ENCODE results near the gene OR52R1. TPM values are rescaled to one million over a fixed set of nuclear protein-coding genes. Genes with fewer than 3 reads are reported as not detected.

The OR52R1 gene
- total and polyA plus RNA-seq, 2 donors (not counting 1 experiment from before 2014, with no cell fraction given), result not detected

- Mint-ChIP-seq H3K4me1 (no peaks in the 10 kb centered on the region), H3K9me3 (ENCODE audit: insufficient read depth) (no peaks in the 10 kb centered on the region), H3K27ac (no peak overlapping the region), H3K4me3 (no peak overlapping the region), H3K27me3 (peaks cover 3% of the 10 kb centered on the region)
- H3K9me3 ChIP-seq (ENCODE audit: control extremely low read depth in 1 of 3, control insufficient read depth in 2 of 3, insufficient read depth in 1 of 3, low read length in 2 of 3), result no peaks in the 10 kb centered on the region
- POLR2A ChIA-PET, result no interaction called here
- ATAC-seq (ENCODE audit: low read depth), result no peak
- H3K27ac ChIP-seq (ENCODE audit: low read length in 2 of 2), result no peak overlapping the region
- no peak for DNase-seq
- no peaks in the 10 kb centered on the region for H4K20me1 ChIP-seq (ENCODE audit: control insufficient read depth, insufficient read depth, low read length, poor library complexity, severe bottlenecking)
- H3K4me1 ChIP-seq (ENCODE audit: control insufficient read depth in 2 of 2, insufficient read depth in 2 of 2, low read length in 2 of 2), result no peaks in the 10 kb centered on the region
- H3K79me2 ChIP-seq (ENCODE audit: control insufficient read depth, insufficient read depth, low read length), result no peaks in the 10 kb centered on the region
- H2AFZ ChIP-seq (ENCODE audit: insufficient read depth, low read depth, low read length, poor library complexity, severe bottlenecking), result no peak overlapping the region
- no peak overlapping the region for H3K4me2 ChIP-seq (replicated peaks; ENCODE audit: low read depth, low read length, poor library complexity, severe bottlenecking)
- intact Hi-C loops (cut with micrococcal nuclease), result no loop called here
- 77% methylated on average over 4 of the region's 6 CpGs for WGBS (ENCODE audit: insufficient coverage)
- H3K36me3 ChIP-seq (replicated peaks in 1 of 2; ENCODE audit: control extremely low read depth in 1 of 2, control insufficient read depth in 1 of 2, extremely low read depth in 1 of 2, insufficient read depth in 2 of 2, low read length in 1 of 2), result no peaks in the 10 kb centered on the region
- no peak overlapping the region for H3K4me3 ChIP-seq (ENCODE audit: control extremely low read depth in 1 of 5, extremely low read depth in 1 of 5, insufficient read depth in 1 of 5, low read depth in 2 of 5, low read length in 4 of 5)
- CTCF ChIA-PET, result no interaction called here
- no peak overlapping the region for H3K9ac ChIP-seq (ENCODE audit: low read length)
- TF ChIP-seq, protein P1, sequence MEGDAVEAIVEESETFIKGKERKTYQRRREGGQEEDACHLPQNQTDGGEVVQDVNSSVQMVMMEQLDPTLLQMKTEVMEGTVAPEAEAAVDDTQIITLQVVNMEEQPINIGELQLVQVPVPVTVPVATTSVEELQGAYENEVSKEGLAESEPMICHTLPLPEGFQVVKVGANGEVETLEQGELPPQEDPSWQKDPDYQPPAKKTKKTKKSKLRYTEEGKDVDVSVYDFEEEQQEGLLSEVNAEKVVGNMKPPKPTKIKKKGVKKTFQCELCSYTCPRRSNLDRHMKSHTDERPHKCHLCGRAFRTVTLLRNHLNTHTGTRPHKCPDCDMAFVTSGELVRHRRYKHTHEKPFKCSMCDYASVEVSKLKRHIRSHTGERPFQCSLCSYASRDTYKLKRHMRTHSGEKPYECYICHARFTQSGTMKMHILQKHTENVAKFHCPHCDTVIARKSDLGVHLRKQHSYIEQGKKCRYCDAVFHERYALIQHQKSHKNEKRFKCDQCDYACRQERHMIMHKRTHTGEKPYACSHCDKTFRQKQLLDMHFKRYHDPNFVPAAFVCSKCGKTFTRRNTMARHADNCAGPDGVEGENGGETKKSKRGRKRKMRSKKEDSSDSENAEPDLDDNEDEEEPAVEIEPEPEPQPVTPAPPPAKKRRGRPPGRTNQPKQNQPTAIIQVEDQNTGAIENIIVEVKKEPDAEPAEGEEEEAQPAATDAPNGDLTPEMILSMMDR (IDR thresholded peaks at IDR 0.05), result no peak
- TF ChIP-seq EZH2 (IDR thresholded peaks at IDR 0.05; ENCODE audit: borderline replicate concordance, insufficient read depth, low read depth, low read length, poor library complexity, severe bottlenecking), result no peak
- no peaks in the 10 kb centered on the region for H3K27me3 ChIP-seq (replicated peaks in 1 of 4; ENCODE audit: control extremely low read depth in 1 of 4, control insufficient read depth in 3 of 4, insufficient read depth in 4 of 4, low read length in 3 of 4)
These were observed 5.6 kb downstream of the OR52R1 start for GRCh38 chr11:4798427-4799183.

DNA sequence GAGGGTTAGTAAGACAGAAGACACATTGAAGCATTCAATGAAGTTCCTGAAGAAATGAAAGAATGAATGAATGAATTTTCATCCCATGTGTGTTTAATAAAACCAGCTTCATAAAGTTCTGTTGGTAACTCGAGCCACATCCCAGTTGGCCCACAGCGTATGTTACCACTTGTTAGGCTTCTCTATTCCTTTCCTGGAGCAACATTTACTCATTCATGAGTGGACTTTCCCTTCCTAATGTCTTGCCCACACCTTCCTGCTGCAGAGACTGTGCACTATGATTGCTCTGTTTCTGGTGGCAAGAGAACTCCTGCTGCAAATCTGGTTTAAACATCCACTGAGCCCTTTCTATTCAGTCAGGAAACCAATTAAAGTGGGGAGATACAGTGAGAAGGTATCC, 7.0 kb downstream of the OR52R1 start:
- Mint-ChIP-seq H3K4me3 (no peak overlapping the region), H3K4me1 (no peaks in the 10 kb centered on the region), H3K27me3 (peaks cover 6% of the 10 kb centered on the region), H3K27ac (no peak overlapping the region), H3K9me3 (ENCODE audit: insufficient read depth) (no peaks in the 10 kb centered on the region)
- no peaks in the 10 kb centered on the region for H4K20me1 ChIP-seq (ENCODE audit: control insufficient read depth, insufficient read depth, low read length, poor library complexity, severe bottlenecking)
- no peaks in the 10 kb centered on the region for H3K79me2 ChIP-seq (ENCODE audit: control insufficient read depth, insufficient read depth, low read length)
- H2AFZ ChIP-seq (ENCODE audit: insufficient read depth, low read depth, low read length, poor library complexity, severe bottlenecking), result no peak overlapping the region
- no peak overlapping the region for H3K9ac ChIP-seq (ENCODE audit: low read length)
- TF ChIP-seq, protein P1 (IDR thresholded peaks at IDR 0.05), result no peak
- no peak for TF ChIP-seq EZH2 (IDR thresholded peaks at IDR 0.05; ENCODE audit: borderline replicate concordance, insufficient read depth, low read depth, low read length, poor library complexity, severe bottlenecking)
- ATAC-seq (ENCODE audit: low read depth) (no peak), DNase-seq (no peak)
- no peak overlapping the region for H3K4me2 ChIP-seq (replicated peaks; ENCODE audit: low read depth, low read length, poor library complexity, severe bottlenecking)
- no peaks in the 10 kb centered on the region for H3K36me3 ChIP-seq (replicated peaks in 1 of 2; ENCODE audit: control extremely low read depth in 1 of 2, control insufficient read depth in 1 of 2, extremely low read depth in 1 of 2, insufficient read depth in 2 of 2, low read length in 1 of 2)
- H3K4me3 ChIP-seq (ENCODE audit: control extremely low read depth in 1 of 5, extremely low read depth in 1 of 5, insufficient read depth in 1 of 5, low read depth in 2 of 5, low read length in 4 of 5), result no peak overlapping the region
- ChIA-PET POLR2A (no interaction called here), CTCF (no interaction called here)
- no peaks in the 10 kb centered on the region for H3K9me3 ChIP-seq (ENCODE audit: control extremely low read depth in 1 of 3, control insufficient read depth in 2 of 3, insufficient read depth in 1 of 3, low read length in 2 of 3)
- intact Hi-C loops (cut with micrococcal nuclease), result no loop called here
- WGBS (ENCODE audit: insufficient coverage), result 67% methylated on average over 1 of the region's 2 CpGs
- no peak overlapping the region for H3K27ac ChIP-seq (ENCODE audit: low read length in 2 of 2)
- no peaks in the 10 kb centered on the region for H3K4me1 ChIP-seq (ENCODE audit: control insufficient read depth in 2 of 2, insufficient read depth in 2 of 2, low read length in 2 of 2)
- H3K27me3 ChIP-seq (replicated peaks in 1 of 4; ENCODE audit: control extremely low read depth in 1 of 4, control insufficient read depth in 3 of 4, insufficient read depth in 4 of 4, low read length in 3 of 4), result no peaks in the 10 kb centered on the region
